HG03103 (cell line): ENCODE data around the gene TNIP1.

Source experiments
- ATAC-seq: cut with Tn5 transposase; IDR thresholded peaks from one replicate; pipeline ENCODE4 v1.9.1; 2021; ENCODE audit warnings: low read depth; ENCODE audit not compliant: unreplicated experiment

TNIP1 gene

GRCh38 chr5:151042453-151043093 lies 38.3 kb downstream of the TNIP1 start:
- no peak for ATAC-seq

- no peak for ATAC-seq
Observed at GRCh38 chr5:151041577-151042268, 39.1 kb downstream of the TNIP1 start.

DNA sequence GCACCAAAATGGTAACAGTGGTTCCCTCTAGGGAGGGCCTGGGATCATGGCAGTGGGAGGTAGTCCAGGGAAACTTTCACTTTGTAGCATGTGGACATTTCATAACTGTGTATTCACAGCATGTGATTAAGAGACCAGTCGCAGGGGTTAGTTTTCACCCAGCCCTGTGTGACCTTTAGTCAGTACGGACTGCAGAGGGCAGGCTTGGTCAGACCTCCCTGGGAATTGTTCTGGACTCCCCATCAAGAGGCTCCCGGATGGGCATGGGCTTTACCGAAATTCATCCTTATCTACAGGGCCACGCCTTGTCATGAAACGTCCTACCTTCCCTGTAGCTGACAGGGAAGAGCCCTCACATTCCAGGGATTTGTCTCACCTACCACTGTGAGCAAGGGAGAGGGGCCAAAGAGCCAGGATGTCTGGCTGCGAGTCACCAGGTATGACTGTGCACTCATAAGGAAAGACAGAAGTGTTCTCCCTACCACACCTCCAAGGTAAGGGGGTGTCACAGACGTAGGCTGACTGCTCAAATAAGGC lies 40.6 kb downstream of the TNIP1 start:
- ATAC-seq, result no peak

- no peak for ATAC-seq
Observed at GRCh38 chr5:151039665-151040064, 41.2 kb downstream of the TNIP1 start.

DNA sequence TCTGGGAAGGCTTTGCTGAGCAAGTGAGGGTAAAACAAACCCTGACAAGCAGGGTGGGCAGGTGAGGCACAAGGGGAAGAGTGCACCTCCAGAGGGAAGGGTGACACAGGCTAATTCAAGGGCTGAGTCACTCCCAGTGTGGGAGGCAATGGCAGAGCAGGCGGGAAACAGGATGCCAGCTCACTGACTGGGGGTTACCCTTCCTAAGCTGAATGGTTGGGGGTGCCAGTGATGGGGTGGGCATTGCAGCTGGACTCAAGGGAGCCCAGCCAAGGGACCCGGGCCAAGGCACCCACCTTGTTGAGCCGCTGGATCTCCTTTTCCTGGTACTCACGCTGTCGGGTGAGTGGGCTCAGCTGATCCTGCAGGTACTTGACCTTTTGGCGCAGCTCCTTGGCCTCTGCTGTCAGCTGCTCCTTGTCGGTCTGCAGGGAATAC lies 42.0 kb downstream of the TNIP1 start:
- ATAC-seq, result no peak

GRCh38 chr5:151038412-151038745 lies 42.5 kb downstream of the TNIP1 start:
- no peak for ATAC-seq

DNA sequence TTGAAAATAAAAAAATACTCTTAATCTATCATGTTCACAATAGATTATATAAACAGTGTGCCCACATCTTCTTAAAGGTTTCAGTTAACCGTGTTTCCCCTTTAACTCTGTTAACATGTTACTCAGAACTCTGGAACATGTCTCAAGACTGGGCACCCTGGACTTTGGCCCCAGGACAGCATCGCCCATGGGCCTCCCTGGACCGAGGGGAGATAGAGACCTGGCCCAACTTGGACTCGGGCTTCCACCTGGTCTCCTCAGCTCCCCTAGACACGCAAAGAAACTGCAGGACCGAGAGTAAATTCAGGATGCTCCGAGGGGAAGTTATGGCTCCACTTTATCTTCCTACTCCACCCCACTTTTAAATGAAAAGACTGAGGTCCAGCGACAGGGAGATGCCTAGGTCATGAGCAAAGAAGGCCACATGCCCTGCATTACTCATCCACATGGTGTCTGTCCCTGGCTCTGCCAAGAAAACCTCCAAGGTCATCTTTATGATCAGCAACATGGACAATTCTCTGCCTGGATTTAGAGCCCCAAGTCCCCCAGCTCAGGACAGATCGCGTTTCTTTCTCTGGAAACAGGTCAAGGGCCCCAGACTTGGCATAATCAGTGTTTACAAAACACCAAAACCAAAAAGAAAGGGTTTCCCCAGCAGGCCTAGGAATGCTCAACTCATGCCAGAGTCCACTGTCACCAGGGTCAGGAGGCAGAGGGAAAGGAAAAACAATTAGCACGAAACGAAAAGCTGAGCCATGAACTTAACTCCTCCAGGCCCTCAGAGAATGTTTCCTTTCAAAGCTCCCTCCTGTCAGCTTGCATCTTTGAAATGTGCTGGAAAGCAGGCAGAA lies 43.0 kb downstream of the TNIP1 start:
- ATAC-seq, result no peak

DNA sequence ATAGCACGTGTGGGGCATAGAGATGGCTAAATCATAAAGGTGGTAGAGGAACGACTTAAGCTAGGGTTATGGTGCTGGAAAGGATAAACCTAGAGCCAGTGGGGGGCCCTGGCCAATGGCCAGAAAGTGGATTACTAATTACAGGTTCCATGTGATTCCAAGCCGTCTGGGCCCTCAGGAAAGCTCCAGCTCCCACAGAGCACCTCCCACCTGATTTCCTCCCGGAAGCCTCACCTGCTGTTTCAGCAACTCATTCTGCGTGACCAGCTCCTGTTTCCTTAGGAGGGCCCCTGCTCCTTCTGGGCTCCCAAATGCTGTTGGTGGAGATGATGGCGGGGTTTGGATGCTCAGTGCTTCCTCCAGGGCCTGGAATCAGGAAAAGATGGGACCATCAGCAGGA lies 44.3 kb downstream of the TNIP1 start:
- ATAC-seq, result no peak

- ATAC-seq, result no peak
Observed at GRCh38 chr5:151034422-151035379, 46.1 kb downstream of the TNIP1 start.

- no peak for ATAC-seq
Observed at GRCh38 chr5:151033217-151033934, 47.5 kb downstream of the TNIP1 start.

DNA sequence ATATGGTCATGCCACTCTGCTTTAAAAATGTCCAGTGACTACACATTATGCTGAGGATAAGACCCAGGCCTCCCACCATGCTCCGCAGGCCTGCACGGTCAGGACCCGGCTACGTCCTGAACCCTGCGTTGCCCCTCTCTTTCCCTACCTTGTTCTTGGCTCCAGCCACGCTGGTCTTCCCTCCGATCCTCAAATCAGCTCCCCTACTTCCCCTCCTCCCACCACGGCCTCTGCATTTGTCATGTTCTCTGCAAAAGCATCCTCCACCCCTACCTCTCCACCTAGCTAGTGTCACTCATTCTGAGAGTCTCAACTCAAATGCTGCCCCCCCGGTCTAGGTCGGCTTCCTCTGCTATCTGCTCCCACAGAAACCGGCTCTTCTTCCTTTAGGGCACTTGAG lies 49.3 kb downstream of the TNIP1 start:
- ATAC-seq, result no peak

DNA sequence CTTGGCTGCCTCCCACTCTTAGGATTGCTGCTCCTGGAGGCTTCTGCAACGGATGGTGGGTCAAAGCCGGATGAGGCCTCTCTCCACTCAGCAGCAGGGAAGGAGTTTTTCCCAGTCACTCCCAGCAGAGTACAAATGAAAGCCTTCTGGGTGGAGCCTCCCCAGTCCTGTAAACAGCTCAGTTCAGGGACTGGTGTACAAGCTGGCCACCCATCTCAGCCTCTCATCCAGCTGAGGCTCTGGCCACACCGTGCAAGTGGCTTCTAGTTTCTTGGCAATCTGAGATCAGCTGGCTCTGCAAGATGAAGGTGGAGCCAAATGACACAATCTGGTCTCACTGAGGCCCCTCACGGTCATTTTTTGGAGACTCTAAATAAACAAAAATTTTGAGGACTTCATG lies 50.5 kb downstream of the TNIP1 start:
- no peak for ATAC-seq

GRCh38 chr5:151030056-151030336 lies 50.8 kb downstream of the TNIP1 start:
- ATAC-seq, result no peak

DNA sequence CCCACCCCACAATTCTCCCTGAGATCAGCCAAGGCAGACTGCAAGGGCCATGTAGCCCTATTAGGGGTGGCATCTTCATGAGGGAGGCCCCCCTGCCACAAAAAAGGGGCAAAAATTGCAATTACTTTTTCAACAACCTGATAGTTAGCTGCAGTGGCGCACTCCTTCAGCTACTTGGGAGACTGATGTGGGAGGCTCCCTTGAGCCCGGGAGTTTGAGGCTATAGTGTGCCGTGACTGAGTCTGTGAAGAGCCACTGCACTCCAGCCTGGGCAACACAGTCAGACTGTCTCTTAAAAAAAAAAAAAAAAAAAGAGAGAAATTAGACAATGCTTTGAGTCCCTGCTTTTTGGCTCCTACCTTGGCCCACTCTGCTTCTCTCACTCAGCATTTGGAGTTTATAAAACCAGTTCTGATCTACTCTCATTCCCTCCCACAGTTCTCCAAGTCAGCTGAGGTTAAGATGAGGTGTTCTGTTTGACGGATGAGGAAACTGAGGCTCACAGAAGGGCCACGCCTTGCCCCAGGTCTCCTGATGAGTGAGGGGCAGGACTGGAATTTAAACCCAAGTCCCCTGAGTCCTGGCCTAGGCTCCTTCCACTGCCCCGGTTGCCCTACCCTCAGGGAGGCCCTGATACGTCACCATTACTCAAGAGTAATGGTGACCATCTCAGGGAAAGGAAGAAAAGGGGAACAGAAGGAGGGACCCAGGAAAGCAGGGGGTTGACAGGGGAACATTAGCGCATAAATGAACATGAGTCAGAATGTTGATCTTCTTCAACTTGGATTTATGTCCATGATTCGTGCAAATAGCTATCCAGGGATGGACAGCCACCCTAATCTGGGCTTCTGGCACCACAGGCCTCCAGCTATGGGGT lies 51.4 kb downstream of the TNIP1 start:
- no peak for ATAC-seq

GRCh38 chr5:151028717-151029116 lies 52.1 kb downstream of the TNIP1 start:
- ATAC-seq, result no peak

- no peak for ATAC-seq
Observed at GRCh38 chr5:151027961-151028479, 52.8 kb downstream of the TNIP1 start.

DNA sequence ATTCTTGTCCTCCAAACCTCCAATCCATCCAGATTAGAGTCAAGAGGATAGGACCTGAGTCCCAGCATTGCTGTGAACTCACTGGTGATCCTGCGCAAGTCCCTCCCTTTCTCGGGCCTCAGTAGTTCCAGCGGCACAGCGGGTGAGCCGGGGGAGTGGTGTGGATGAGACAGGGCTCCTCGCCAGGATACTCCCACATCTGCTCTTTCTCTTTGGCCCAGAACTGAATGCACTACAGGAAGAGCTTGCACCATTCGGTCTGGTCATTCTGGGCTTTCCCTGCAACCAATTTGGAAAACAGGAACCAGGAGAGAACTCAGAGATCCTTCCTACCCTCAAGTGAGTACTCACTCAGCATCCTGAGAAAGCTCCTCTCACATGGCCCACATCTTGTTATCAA lies 54.2 kb downstream of the TNIP1 start:
- ATAC-seq, result no peak

- ATAC-seq, result no peak
Observed at GRCh38 chr5:151026088-151026487, 54.7 kb downstream of the TNIP1 start.

DNA sequence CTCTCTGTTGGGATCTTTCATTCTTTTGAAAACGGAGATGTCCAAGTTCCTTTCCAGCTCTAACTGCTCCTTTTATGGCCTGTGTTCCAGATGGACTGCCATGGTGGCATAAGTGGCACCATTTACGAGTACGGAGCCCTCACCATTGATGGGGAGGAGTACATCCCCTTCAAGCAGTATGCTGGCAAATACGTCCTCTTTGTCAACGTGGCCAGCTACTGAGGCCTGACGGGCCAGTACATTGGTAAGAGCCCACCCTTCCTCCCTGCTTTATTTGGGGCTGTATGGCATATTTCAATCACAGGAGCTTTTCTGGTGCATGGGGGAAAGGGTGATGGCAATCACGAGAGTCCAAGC lies 55.6 kb downstream of the TNIP1 start:
- ATAC-seq, result no peak
